KMS-11 (cell line): ENCODE results near the gene PMM2.

Experiments
- H2AFZ ChIP-seq: fragments of 200-600 bp; sonication (generic); 2 replicates; pipeline ENCODE4 v1.6.1; 2016; ENCODE audit warnings: antibody characterized with exemption, mixed run types, low read depth
- H3K27ac ChIP-seq: fragments of 200-600 bp; sonication (generic); 2 replicates; pipeline ENCODE4 v1.6.1; 2016; ENCODE audit warnings: mild to moderate bottlenecking, mixed run types
- H3K27me3 ChIP-seq: fragments of 200-600 bp; sonication (generic); 2 replicates; pipeline ENCODE4 v1.6.1; 2017; ENCODE audit warnings: mild to moderate bottlenecking, low read depth, mixed run types, moderate library complexity; ENCODE audit not compliant: insufficient read depth
- H3K36me3 ChIP-seq: fragments of 200-600 bp; sonication (generic); 2 replicates; pipeline ENCODE4 v1.6.1; 2017; ENCODE audit warnings: mild to moderate bottlenecking, mixed run types; ENCODE audit not compliant: insufficient read depth
- H3K4me1 ChIP-seq: fragments of 200-600 bp; sonication (generic); 2 replicates; pipeline ENCODE4 v1.6.1; 2016; ENCODE audit warnings: mild to moderate bottlenecking, low read depth, mixed run types; ENCODE audit not compliant: poor library complexity, severe bottlenecking
- H3K4me2 ChIP-seq: fragments of 200-600 bp; sonication (generic); 2 replicates; pipeline ENCODE4 v1.7.0; 2016; ENCODE audit warnings: mild to moderate bottlenecking, mixed run types
- H3K4me3 ChIP-seq: fragments of 200-600 bp; sonication (generic); IDR thresholded peaks from 2 replicates; pipeline ENCODE4 v1.6.1; 2017; ENCODE audit warnings: low read depth, low read length, mixed read lengths; ENCODE audit not compliant: insufficient read depth
- H3K79me2 ChIP-seq: fragments of 200-600 bp; sonication (generic); 2 replicates; pipeline ENCODE4 v1.6.1; 2016; ENCODE audit warnings: low read depth, mixed run types; ENCODE audit not compliant: insufficient read depth
- H3K9ac ChIP-seq: fragments of 200-600 bp; sonication (generic); 2 replicates; pipeline ENCODE4 v1.6.1; 2016; ENCODE audit warnings: mild to moderate bottlenecking, mixed run types
- H4K20me1 ChIP-seq: fragments of 200-600 bp; sonication (generic); 2 replicates; pipeline ENCODE4 v1.6.1; 2016; ENCODE audit warnings: mild to moderate bottlenecking, mixed run types; ENCODE audit not compliant: insufficient read depth
- CTCF ChIP-seq: fragments of 200-600 bp; sonication (generic); conservative IDR thresholded peaks from 2 replicates; pipeline ENCODE4 v1.6.1; 2017; ENCODE audit warnings: low read depth, mild to moderate bottlenecking, antibody characterized with exemption, low read length, moderate library complexity, mixed read lengths

Gene PMM2

DNA sequence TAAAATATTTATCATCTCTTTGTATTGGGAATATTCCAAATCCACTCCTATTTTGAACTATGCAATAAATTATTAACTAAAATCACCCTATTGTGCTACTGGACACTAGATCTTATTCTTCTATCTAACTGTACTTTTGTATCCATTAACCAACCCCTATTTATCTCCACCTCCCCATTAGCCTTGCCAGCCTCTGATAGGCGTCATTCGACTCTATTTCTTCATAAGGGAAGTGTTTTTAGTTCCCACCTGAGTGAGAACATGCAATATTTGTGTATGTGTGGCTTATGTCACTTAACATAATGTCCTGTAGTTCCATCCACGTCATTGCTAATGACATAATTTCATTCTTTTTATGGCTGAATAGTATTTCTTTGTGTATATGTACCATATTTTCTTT is 24.1 kb upstream of the PMM2 start:
- Histone ChIP-seq H3K36me3 (no peaks in the 10 kb centered on the region), H3K27ac (no peak overlapping the region), H4K20me1 (no peaks in the 10 kb centered on the region), H3K27me3 (no peaks in the 10 kb centered on the region), H3K4me1 (no peaks in the 10 kb centered on the region), H3K9ac (no peak overlapping the region), H2AFZ (no peak overlapping the region), H3K4me2 (no peak overlapping the region), H3K79me2 (no peaks in the 10 kb centered on the region), H3K4me3 (no peak overlapping the region)
- TF ChIP-seq CTCF = no peak

DNA sequence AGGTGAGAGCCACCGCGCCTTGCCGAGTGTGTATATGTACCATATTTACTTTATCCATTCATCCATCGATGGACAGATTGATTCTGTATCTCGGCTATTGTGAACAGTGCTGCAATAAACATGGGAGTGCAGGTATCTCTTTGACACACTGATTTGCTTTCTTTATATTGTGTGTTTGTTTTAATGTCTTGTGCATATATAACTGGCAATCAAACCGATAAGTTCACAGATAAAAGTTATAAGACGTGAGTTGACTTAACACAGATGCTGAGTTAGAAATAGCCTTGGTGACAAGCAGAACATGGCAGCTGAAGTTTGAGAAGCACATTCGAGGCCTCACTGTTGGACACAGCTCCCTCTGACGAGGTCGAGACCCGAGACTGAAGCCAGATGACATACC is 23.4 kb upstream of the PMM2 start:
- H3K4me1 ChIP-seq = no peaks in the 10 kb centered on the region
- no peak for TF ChIP-seq CTCF
- H3K9ac ChIP-seq = no peak overlapping the region
- H3K79me2 ChIP-seq = no peaks in the 10 kb centered on the region
- no peak overlapping the region for H3K4me2 ChIP-seq
- no peaks in the 10 kb centered on the region for H3K36me3 ChIP-seq
- no peaks in the 10 kb centered on the region for H4K20me1 ChIP-seq
- H3K27me3 ChIP-seq = no peaks in the 10 kb centered on the region
- no peak overlapping the region for H3K27ac ChIP-seq
- H2AFZ ChIP-seq = no peak overlapping the region
- no peak overlapping the region for H3K4me3 ChIP-seq

- Histone ChIP-seq H3K4me3 (no peak overlapping the region), H3K27ac (no peak overlapping the region), H2AFZ (no peak overlapping the region), H3K27me3 (no peaks in the 10 kb centered on the region), H4K20me1 (no peaks in the 10 kb centered on the region), H3K4me2 (no peak overlapping the region), H3K9ac (no peak overlapping the region), H3K36me3 (no peaks in the 10 kb centered on the region), H3K79me2 (no peaks in the 10 kb centered on the region), H3K4me1 (no peaks in the 10 kb centered on the region)
- no peak for TF ChIP-seq CTCF
These were observed 22.3 kb upstream of the PMM2 start for GRCh38 chr16:8775359-8775758.

DNA sequence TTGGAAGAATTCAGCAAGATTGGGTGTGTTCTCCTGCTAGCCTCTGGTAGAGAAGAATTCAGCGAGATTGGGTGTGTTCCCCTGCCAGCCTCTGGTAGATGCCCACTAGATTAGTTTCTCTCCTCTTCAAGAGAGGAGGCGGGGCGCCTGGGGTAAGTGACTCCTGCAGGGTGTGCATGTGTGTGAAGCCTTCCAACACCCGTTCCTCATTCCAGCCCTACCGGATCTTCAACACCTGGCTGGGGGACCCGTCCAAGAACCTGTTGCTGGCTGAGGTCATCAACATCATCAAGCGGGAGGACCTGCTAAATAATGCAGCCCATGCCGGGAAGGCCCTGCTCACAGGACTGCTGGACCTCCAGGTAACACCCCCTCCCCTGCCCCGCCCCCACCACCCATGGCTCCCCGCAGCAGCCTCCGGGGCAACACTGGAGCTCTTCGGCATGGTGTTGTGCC is 21.5 kb upstream of the PMM2 start:
- H3K79me2 ChIP-seq = no peaks in the 10 kb centered on the region
- no peak overlapping the region for H3K9ac ChIP-seq
- no peak overlapping the region for H2AFZ ChIP-seq
- no peak overlapping the region for H3K4me3 ChIP-seq
- no peak overlapping the region for H3K27ac ChIP-seq
- no peaks in the 10 kb centered on the region for H3K4me1 ChIP-seq
- H3K4me2 ChIP-seq = no peak overlapping the region
- no peaks in the 10 kb centered on the region for H3K27me3 ChIP-seq
- TF ChIP-seq CTCF = no peak
- H3K36me3 ChIP-seq = no peaks in the 10 kb centered on the region
- no peaks in the 10 kb centered on the region for H4K20me1 ChIP-seq
